Type B pancreatic cell (in vitro differentiated cells): ENCODE measurements around the gene F11. TPM values are rescaled to one million over a fixed set of nuclear protein-coding genes. Genes with fewer than 3 reads are reported as not detected.

ENCODE experiments used
- DNase-seq: peaks from one replicate; pipeline ENCODE4 v3.0.0; 2021; ENCODE audit warnings: mixed read lengths; ENCODE audit not compliant: unreplicated experiment; ENCODE audit errors: extremely low spot score
- H3K27ac Mint-ChIP-seq: 2 replicates; pipeline ENCODE4 v1.8.0; 2021; ENCODE audit warnings: mild to moderate bottlenecking, mixed read lengths
- H3K27me3 Mint-ChIP-seq: 2 replicates; pipeline ENCODE4 v1.8.0; 2021; ENCODE audit warnings: mixed read lengths
- H3K36me3 Mint-ChIP-seq: 2 replicates; pipeline ENCODE4 v1.8.0; 2021; ENCODE audit warnings: mixed read lengths
- H3K4me1 Mint-ChIP-seq: one replicate; pipeline ENCODE4 v1.8.0; 2021; ENCODE audit warnings: mixed read lengths; ENCODE audit not compliant: unreplicated experiment
- H3K4me3 Mint-ChIP-seq: 2 replicates; pipeline ENCODE4 v1.8.0; 2021; ENCODE audit warnings: mild to moderate bottlenecking, mixed read lengths
- H3K9me3 Mint-ChIP-seq: 2 replicates; pipeline ENCODE4 v1.8.0; 2021; ENCODE audit warnings: mixed read lengths
- total RNA-seq: library from RNA; stranded (reverse); gene quantifications from 2 replicates; pipeline ENCODE4 v1.2.1, GENCODE V29; 2021; ENCODE audit warnings: low replicate concordance
- TF ChIP-seq, protein P1 (sequence below): fragments of 200-600 bp; sonication (generic); conservative IDR thresholded peaks from 2 replicates; pipeline ENCODE4 v1.5.0; 2021; ENCODE audit warnings: antibody characterized with exemption, mild to moderate bottlenecking

Gene F11
- total RNA-seq, 1 donor from 2014 or later, result 0.72 TPM

DNA sequence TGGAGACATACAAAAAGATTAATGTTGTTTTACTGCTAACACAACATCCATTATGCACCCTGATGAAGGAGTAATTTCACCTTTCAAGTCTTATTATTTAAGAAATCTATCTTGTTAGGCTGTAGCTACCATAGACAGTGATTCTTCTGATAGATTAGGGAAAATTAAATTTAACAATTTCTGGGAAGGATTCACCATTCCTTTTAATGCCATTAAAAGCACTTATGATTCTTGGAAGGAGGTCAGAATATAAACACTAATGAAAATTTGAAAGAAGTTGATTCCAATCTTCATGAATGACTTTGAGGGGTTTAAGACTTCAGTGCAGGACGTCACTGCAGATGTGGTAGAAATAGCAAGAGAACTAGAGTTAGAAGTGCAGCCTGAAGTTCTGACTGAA is 69.8 kb downstream of the F11 start:
- H3K36me3 Mint-ChIP-seq, result no peaks in the 10 kb centered on the region
- H3K9me3 Mint-ChIP-seq, result no peaks in the 10 kb centered on the region
- H3K4me1 Mint-ChIP-seq, result no peaks in the 10 kb centered on the region
- H3K4me3 Mint-ChIP-seq, result no peak overlapping the region
- TF ChIP-seq, protein P1, sequence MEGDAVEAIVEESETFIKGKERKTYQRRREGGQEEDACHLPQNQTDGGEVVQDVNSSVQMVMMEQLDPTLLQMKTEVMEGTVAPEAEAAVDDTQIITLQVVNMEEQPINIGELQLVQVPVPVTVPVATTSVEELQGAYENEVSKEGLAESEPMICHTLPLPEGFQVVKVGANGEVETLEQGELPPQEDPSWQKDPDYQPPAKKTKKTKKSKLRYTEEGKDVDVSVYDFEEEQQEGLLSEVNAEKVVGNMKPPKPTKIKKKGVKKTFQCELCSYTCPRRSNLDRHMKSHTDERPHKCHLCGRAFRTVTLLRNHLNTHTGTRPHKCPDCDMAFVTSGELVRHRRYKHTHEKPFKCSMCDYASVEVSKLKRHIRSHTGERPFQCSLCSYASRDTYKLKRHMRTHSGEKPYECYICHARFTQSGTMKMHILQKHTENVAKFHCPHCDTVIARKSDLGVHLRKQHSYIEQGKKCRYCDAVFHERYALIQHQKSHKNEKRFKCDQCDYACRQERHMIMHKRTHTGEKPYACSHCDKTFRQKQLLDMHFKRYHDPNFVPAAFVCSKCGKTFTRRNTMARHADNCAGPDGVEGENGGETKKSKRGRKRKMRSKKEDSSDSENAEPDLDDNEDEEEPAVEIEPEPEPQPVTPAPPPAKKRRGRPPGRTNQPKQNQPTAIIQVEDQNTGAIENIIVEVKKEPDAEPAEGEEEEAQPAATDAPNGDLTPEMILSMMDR, result no peak
- H3K27ac Mint-ChIP-seq, result no peak overlapping the region
- DNase-seq, result no peak
- H3K27me3 Mint-ChIP-seq, result no peaks in the 10 kb centered on the region

Other genes starting within 250 kb of the F11 start
- 8.8 and 22.6 TPM in 2 replicates for gene TLR3, start 197.0 kb upstream of the F11 start, total RNA-seq
- 9.3 and 9.9 TPM in 2 replicates for gene FAM149A, start 161.5 kb upstream of the F11 start, total RNA-seq
- 8.2 and 9.0 TPM in 2 replicates for gene CYP4V2, start 74.6 kb upstream of the F11 start, total RNA-seq
- gene KLKB1, start 38.7 kb upstream of the F11 start, total RNA-seq, result 0.24 and 0.67 TPM in 2 replicates